Stimulated activated CD4-positive, alpha-beta T cell treated with anti-CD3 and anti-CD28 coated beads, Interleukin-4, amount 100 ng/mL, for 48 hours (primary cell): ENCODE results near the gene TSC1.

Source experiments
- DNase-seq, 2 donors: peaks; one replicate each; pipeline ENCODE4 v3.0.0-alpha.2; 2020; ENCODE audit warnings: low read depth in 2 of 2

Gene TSC1

DNA sequence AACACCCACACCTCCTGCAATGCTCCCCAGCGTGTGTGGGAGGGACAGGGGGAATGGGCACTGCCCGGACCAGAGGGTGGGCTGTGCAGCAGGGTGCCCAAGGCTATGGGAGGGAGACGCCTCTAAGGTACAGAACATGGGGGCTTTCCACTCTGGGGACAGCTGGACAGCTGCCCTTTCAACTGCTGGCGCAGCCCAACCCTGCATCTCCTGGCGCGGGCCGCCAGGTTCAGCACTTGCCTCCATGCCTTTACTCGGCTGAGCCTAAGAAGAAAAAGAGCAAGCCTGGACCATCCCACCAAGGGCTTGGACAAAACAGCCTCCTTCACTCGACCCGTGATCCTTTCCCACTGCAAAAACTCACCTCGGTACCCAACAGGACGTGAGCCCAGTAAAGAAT lies 81.3 kb downstream of the TSC1 start:
- no peak for DNase-seq

GRCh38 chr9:132862533-132862932 lies 81.9 kb downstream of the TSC1 start:
- DNase-seq: no peak

DNA sequence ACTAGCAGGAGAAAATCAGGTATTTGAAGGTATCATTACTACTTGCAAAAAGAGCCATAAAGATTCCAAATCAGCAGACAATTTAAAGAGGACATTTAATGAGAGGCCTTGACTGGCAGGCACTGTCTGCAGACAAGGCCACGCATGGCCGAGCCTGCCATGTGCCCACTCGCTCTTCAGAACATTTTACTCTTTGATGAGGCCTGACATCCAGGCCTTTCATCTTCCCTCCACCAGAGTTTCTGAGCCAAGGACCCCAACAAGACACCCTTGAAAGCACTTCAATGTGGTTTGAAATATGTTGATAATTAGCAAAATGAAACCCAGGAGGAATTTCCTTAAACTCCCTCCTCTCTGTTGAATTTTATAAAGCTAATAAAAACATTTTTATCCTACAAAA lies 82.8 kb downstream of the TSC1 start:
- DNase-seq: no peak

GRCh38 chr9:132858751-132859150 lies 85.7 kb downstream of the TSC1 start:
- DNase-seq: no peak

DNA sequence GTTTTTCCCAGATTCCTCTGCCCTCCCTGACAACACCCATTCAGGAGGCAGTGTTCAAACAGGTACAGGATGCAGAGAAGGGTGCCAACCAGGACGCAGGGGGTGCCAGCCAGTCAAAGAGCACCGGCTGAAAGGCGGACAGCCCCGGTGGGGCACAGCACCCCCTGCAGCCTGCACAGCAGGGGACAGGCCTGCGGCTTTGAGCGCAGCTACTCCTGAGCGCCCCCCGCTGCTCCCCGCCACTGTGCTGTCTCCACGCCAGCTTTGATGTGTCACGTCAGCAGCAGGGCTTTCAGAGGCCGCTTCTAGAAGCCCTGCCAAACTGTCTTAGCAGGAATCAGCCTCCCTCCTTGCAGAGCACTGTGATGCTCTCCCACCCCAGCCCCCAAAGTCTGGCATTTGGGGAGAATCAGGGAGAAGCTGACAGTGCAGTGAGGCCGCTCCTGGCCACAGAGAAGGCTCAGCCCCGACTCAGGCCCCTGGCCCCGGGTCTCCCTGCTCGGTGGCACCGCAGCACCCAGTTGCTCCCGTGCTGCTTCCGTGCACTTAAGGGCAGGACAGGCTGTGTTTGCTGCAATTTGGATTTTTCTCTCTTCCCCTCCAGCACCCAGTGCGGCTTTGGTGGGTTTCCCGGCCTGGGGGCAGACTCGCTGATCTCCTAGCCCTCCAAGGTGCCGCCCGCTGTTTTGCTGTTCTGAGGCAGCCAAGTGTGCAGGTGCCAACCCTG lies 86.6 kb downstream of the TSC1 start:
- no peak for DNase-seq

- DNase-seq: no peak
Measured at GRCh38 chr9:132857031-132857430, 87.4 kb downstream of the TSC1 start.

GRCh38 chr9:132855904-132856303 lies 88.5 kb downstream of the TSC1 start:
- no peak for DNase-seq

DNA sequence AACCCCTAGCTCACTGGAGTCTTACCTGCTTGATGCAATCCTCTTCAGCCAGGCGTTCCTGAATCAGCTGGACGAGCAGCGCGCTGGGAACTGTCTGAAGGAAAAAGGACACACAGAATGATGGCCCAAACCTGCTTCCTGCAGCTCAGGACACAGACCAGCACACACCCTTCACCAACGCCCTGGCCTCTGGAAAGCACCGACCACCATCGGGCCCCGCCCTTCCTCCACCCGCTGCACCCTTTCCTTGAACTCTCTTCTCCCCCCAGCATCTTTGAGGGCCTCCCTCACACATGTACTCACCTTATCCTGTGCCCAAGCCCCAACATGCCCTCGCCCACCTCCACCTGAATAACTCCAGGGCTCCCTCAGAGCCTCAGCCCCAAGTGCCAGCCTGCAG lies 89.6 kb downstream of the TSC1 start:
- no peak for DNase-seq

GRCh38 chr9:132853482-132853881 lies 90.9 kb downstream of the TSC1 start:
- no peak for DNase-seq

DNA sequence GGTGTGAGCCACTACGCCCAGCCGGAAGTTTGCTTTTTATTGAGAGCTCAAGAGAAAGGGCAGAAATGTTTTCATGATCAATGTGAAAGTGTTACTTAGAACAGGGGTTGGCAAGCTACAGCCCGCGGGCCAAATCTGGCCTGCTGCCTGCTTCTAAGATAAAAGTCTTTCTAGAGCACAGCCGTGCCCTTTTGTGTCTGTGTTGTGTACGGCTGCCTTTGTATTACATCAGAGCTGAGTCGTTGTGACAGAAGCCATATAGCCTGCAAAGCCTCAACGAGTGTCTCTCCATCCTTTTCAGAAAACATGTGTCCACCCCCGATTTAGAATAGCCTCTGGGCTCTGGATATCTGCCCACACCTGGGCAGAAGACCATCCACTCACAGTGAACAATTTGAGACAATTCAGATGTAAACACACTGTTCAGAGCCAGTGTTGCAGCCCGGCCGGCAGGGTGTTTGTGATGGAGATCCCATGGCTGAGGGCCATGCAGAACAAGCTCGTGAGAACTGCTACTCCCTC lies 95.2 kb downstream of the TSC1 start:
- no peak for DNase-seq

DNA sequence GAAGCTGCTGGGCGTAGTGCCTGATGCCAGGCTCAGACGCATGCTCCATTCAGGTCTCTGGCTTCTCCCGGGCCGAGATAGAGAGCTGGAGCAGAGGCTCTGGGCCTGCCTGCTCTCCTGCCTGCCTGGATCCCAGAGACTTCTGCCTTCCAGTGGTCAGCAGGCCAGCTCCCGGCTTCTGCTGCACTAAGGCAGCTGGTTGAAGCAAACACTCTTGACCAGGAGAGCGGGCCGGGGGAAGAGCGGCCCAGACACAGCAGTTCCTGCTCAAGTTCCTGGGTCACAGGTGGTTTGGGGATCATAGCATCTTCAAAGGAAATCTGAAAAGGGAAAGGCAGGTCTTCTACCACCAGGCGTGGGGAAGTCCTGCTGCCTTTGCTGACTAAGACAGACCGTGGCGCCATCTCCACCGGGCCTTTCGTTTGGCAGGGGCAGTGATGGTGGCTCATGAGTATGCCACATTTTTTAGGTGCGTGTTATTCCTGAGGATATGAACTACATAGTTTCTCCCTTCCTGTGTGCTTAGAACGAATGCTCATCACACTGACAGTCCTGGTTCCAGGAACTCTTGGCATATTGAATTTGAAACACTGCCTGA lies 97.4 kb downstream of the TSC1 start:
- no peak for DNase-seq

GRCh38 chr9:132846109-132846917 lies 98.1 kb downstream of the TSC1 start:
- DNase-seq: no peak

GRCh38 chr9:132842124-132843044 lies 102.0 kb downstream of the TSC1 start:
- no peak for DNase-seq
